Neuronal stem cell (in vitro differentiated cells): ENCODE data around the gene GLT1D1.
A peak's percentile ranks its signal among the peaks of the same experiment; 100 is the strongest.

Experiments
- DNase-seq: peaks from one replicate; pipeline ENCODE4 v3.0.0-alpha.2; 2013; ENCODE audit warnings: low spot score
- H2AFZ ChIP-seq: one replicate; pipeline ENCODE4 v1.6.1; 2013; ENCODE audit warnings: mild to moderate bottlenecking, low read length, inconsistent platforms
- H2AK5ac ChIP-seq: 2 replicates; pipeline ENCODE4 v1.6.1; 2013; ENCODE audit warnings: low read depth, mild to moderate bottlenecking, inconsistent platforms, low read length, moderate library complexity, mixed read lengths
- H2BK120ac ChIP-seq: 2 replicates; pipeline ENCODE4 v1.6.1; 2013; ENCODE audit warnings: low read depth, mild to moderate bottlenecking, inconsistent platforms, low read length, moderate library complexity, mixed read lengths
- H2BK12ac ChIP-seq: one replicate; pipeline ENCODE4 v1.6.1; 2013; ENCODE audit warnings: low read length, inconsistent platforms
- H2BK15ac ChIP-seq: 2 replicates; pipeline ENCODE4 v1.6.1; 2013; ENCODE audit warnings: mild to moderate bottlenecking, low read length, inconsistent platforms, mixed read lengths
- H2BK5ac ChIP-seq: one replicate; pipeline ENCODE4 v1.6.1; 2013; ENCODE audit warnings: inconsistent platforms, mild to moderate bottlenecking, low read length, moderate library complexity
- H3K14ac ChIP-seq: one replicate; pipeline ENCODE4 v1.6.1; 2013; ENCODE audit warnings: low read length, inconsistent platforms
- H3K18ac ChIP-seq: 2 replicates; pipeline ENCODE4 v1.6.1; 2013; ENCODE audit warnings: low read length, inconsistent platforms
- H3K23ac ChIP-seq: 2 replicates; pipeline ENCODE4 v1.6.1; 2013; ENCODE audit warnings: low read depth, mild to moderate bottlenecking, mixed read lengths, low read length, inconsistent platforms; ENCODE audit not compliant: poor library complexity
- H3K27ac ChIP-seq: replicated peaks from 3 replicates; pipeline ENCODE4 v1.5.1; 2013; ENCODE audit warnings: low read length, inconsistent platforms
- H3K27me3 ChIP-seq, 3 experiments: 2 replicates each; pipeline ENCODE4 v1.6.1; 2013; ENCODE audit warnings: low read length in 3 of 3, mild to moderate bottlenecking in 2 of 3, inconsistent platforms in 1 of 3, low read depth in 1 of 3, mixed read lengths in 1 of 3, moderate library complexity in 1 of 3; ENCODE audit not compliant: control insufficient read depth in 3 of 3, insufficient read depth in 3 of 3
- H3K36me3 ChIP-seq, 2 donors: replicated peaks in 1 of 2; 2 replicates each; pipeline ENCODE4 v1.6.1; 2013; ENCODE audit warnings: low read length in 2 of 2; ENCODE audit not compliant: control insufficient read depth in 2 of 2, insufficient read depth in 2 of 2
- H3K4ac ChIP-seq: 2 replicates; pipeline ENCODE4 v1.6.1; 2013; ENCODE audit warnings: inconsistent platforms, mild to moderate bottlenecking, low read length, moderate library complexity
- H3K4me1 ChIP-seq, 2 donors: 1 replicate in 1 of 2; 2 replicates in 1 of 2; pipeline ENCODE4 v1.6.1; 2013; ENCODE audit warnings: low read length in 2 of 2, low read depth in 1 of 2; ENCODE audit not compliant: control insufficient read depth in 2 of 2, insufficient read depth in 1 of 2
- H3K4me2 ChIP-seq: one replicate; pipeline ENCODE4 v1.6.1; 2013; ENCODE audit warnings: mild to moderate bottlenecking, low read length, inconsistent platforms; ENCODE audit not compliant: insufficient read depth, poor library complexity, severe bottlenecking
- H3K4me3 ChIP-seq, 2 donors: 2 replicates each; pipeline ENCODE4 v1.5.1; 2013; ENCODE audit warnings: low read length in 2 of 2, mild to moderate bottlenecking in 2 of 2, inconsistent platforms in 1 of 2, moderate library complexity in 1 of 2
- H3K79me1 ChIP-seq: one replicate; pipeline ENCODE4 v1.6.1; 2013; ENCODE audit warnings: low read depth, mild to moderate bottlenecking, inconsistent platforms, low read length, moderate library complexity
- H3K9ac ChIP-seq: one replicate; pipeline ENCODE4 v1.6.1; 2013; ENCODE audit warnings: mild to moderate bottlenecking, low read depth, low read length, inconsistent platforms; ENCODE audit not compliant: poor library complexity
- H3K9me3 ChIP-seq, 2 donors: replicated peaks in 1 of 2; 2 replicates each; pipeline versions ENCODE3 to v1.6.1; 2013; ENCODE audit warnings: low read length in 2 of 2, mild to moderate bottlenecking in 2 of 2, inconsistent platforms in 1 of 2, low read depth in 1 of 2, mixed read lengths in 1 of 2, moderate library complexity in 1 of 2; ENCODE audit not compliant: control insufficient read depth in 2 of 2, insufficient read depth in 1 of 2
- H4K8ac ChIP-seq: one replicate; pipeline ENCODE4 v1.6.1; 2013; ENCODE audit warnings: low read depth, mild to moderate bottlenecking, inconsistent platforms, low read length, moderate library complexity
- H4K91ac ChIP-seq: one replicate; pipeline ENCODE4 v1.6.1; 2013; ENCODE audit warnings: low read length, low read depth, mild to moderate bottlenecking, inconsistent platforms; ENCODE audit not compliant: poor library complexity
- WGBS, 2 donors: extraction: QIAGEN DNeasy Blood & Tissue Kit; methylation state at CpG; one replicate each; pipeline ENCODE4 v1.1.7; 2013; ENCODE audit warnings: missing lambda C conversion rate in 2 of 2, mixed read lengths in 1 of 2; ENCODE audit not compliant: insufficient read length in 2 of 2, insufficient replicate concordance in 1 of 2; ENCODE audit errors: extremely low coverage in 2 of 2; 5-methylcytosine and 5-hydroxymethylcytosine counted together

Gene GLT1D1

DNA sequence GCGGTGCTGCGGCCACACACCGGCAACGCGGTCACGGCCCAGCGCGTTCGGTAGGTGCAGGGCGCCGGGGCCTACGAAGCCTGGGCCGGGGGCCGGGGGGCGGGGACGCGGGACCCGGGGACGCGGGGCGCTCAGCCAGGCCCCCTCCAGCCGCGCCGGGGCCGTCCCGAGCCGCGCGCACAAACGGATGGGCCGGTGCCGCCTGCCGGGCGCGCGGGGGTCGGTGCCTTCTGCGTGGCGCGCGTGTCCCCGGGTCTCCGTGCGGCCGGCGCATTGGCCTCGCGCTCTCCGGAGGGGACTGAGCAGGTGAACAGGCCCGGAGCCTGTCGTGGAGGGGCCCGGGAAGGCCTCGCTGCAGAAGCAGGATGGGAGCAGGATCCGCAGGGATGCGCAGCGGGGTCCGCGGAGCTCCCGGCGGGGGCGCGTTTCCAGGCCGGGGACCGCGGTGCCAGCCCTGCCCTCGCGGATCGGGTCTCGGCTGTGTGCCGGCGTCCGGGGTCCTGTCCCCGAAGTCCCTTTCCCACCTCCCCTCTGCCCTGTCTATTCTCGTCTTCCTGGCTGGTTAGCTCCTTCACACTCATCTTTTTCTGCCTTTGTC is 421 bp downstream of the GLT1D1 start:
- Histone ChIP-seq H4K91ac (no peak overlapping the region), H2BK12ac (no peak overlapping the region), H2BK5ac (peak overlapping the region; percentile 66), H3K4me2 (peak overlapping the region; percentile 94), H3K4me3 (peak overlapping the region; percentile 48 to 81), H3K4ac (peak overlapping the region; percentile 89), H3K9ac (peak overlapping the region; percentile 91), H3K27ac (no peak overlapping the region), H2AK5ac (no peak overlapping the region), H3K36me3 (no peaks in the 10 kb centered on the region), H3K14ac (peak overlapping the region; percentile 56), H3K4me1 (no peaks in the 10 kb centered on the region), H2BK15ac (peak overlapping the region; percentile 67), H4K8ac (no peak overlapping the region), H3K18ac (peak overlapping the region; percentile 99), H3K23ac (peak overlapping the region; percentile 91), H2BK120ac (no peak overlapping the region), H3K9me3 (no peaks in the 10 kb centered on the region), H3K27me3 (peaks cover 0 to 16% (median 7%) of the 10 kb centered on the region in 3 experiments), H2AFZ (peak overlapping the region; percentile 98), H3K79me1 (no peaks in the 10 kb centered on the region)
- peak; percentile 17 for DNase-seq
- no CpG with 5 or more reads among the region's 74 CpGs for WGBS, 2 donors

GRCh38 chr12:128856035-128856790 is 2.9 kb downstream of the GLT1D1 start:
- Histone ChIP-seq H3K27me3 (peaks cover 0 to 16% (median 7%) of the 10 kb centered on the region in 3 experiments), H4K8ac (no peak overlapping the region), H3K14ac (no peak overlapping the region), H3K36me3 (no peaks in the 10 kb centered on the region), H3K18ac (no peak overlapping the region), H3K27ac (no peak overlapping the region), H3K23ac (no peak overlapping the region), H3K79me1 (no peaks in the 10 kb centered on the region), H2BK120ac (no peak overlapping the region), H2BK5ac (no peak overlapping the region), H3K9ac (no peak overlapping the region), H3K4me3 (no peak overlapping the region), H3K9me3 (no peaks in the 10 kb centered on the region), H4K91ac (no peak overlapping the region), H3K4me2 (no peak overlapping the region), H2BK15ac (no peak overlapping the region), H2AFZ (no peak overlapping the region), H3K4me1 (peaks cover 0 to 2% of the 10 kb centered on the region in 2 donors), H3K4ac (no peak overlapping the region), H2BK12ac (no peak overlapping the region), H2AK5ac (no peak overlapping the region)
- WGBS, 2 donors = no CpG with 5 or more reads among the region's 9 CpGs
- no peak for DNase-seq

GRCh38 chr12:128856791-128857078 is 3.5 kb downstream of the GLT1D1 start:
- Histone ChIP-seq H3K27ac (no peak overlapping the region), H3K4me1 (peaks cover 0 to 2% of the 10 kb centered on the region in 2 donors), H3K14ac (no peak overlapping the region), H3K36me3 (no peaks in the 10 kb centered on the region), H3K27me3 (peaks cover 0 to 16% (median 7%) of the 10 kb centered on the region in 3 experiments), H3K4ac (no peak overlapping the region), H2AK5ac (no peak overlapping the region), H3K9ac (no peak overlapping the region), H3K79me1 (no peaks in the 10 kb centered on the region), H3K4me2 (no peak overlapping the region), H4K8ac (no peak overlapping the region), H2BK15ac (no peak overlapping the region), H2BK5ac (no peak overlapping the region), H2BK12ac (no peak overlapping the region), H3K9me3 (peaks cover 0 to 2% of the 10 kb centered on the region in 2 donors), H3K23ac (no peak overlapping the region), H4K91ac (no peak overlapping the region), H3K4me3 (no peak overlapping the region), H2BK120ac (no peak overlapping the region), H2AFZ (no peak overlapping the region), H3K18ac (no peak overlapping the region)
- DNase-seq = no peak
- no CpG with 5 or more reads among the region's 7 CpGs for WGBS, 2 donors

GRCh38 chr12:128857133-128857763 is 4.0 kb downstream of the GLT1D1 start:
- Histone ChIP-seq H2BK15ac (no peak overlapping the region), H3K4me3 (no peak overlapping the region), H3K9me3 (peaks cover 0 to 2% of the 10 kb centered on the region in 2 donors)

More at GRCh38 chr12:128857133-128857763, 4.0 kb downstream of the GLT1D1 start:
- no peaks in the 10 kb centered on the region for H3K79me1 ChIP-seq
- no peaks in the 10 kb centered on the region for H3K36me3 ChIP-seq
- H2BK12ac ChIP-seq = no peak overlapping the region
- H4K91ac ChIP-seq = no peak overlapping the region
- no CpG with 5 or more reads among the region's 9 CpGs for WGBS, 2 donors
- no peak overlapping the region for H4K8ac ChIP-seq
- H2AK5ac ChIP-seq = no peak overlapping the region
- H3K27me3 ChIP-seq = peaks cover 0 to 13% (median 7%) of the 10 kb centered on the region in 3 experiments
- no peak overlapping the region for H3K18ac ChIP-seq
- no peak overlapping the region for H2AFZ ChIP-seq
- no peak overlapping the region for H3K4me2 ChIP-seq
- H3K4me1 ChIP-seq = peaks cover 0 to 2% of the 10 kb centered on the region in 2 donors
- no peak overlapping the region for H2BK5ac ChIP-seq
- no peak overlapping the region for H3K14ac ChIP-seq
- H2BK120ac ChIP-seq = no peak overlapping the region
- no peak overlapping the region for H3K9ac ChIP-seq
- H3K23ac ChIP-seq = no peak overlapping the region
- DNase-seq = no peak
- H3K27ac ChIP-seq = no peak overlapping the region
- no peak overlapping the region for H3K4ac ChIP-seq
